CD4-positive, alpha-beta T cell (primary cell): ENCODE measurements around the gene ADARB2. TPM values are rescaled to one million over a fixed set of nuclear protein-coding genes. Genes with fewer than 3 reads are reported as not detected.

Source experiments
- ATAC-seq: fragments of 200-7000 bp; cut with Tn5 transposase; one replicate; pipeline ENCODE4 v1.10.0; 2022; ENCODE audit warnings: mild to moderate bottlenecking; ENCODE audit not compliant: poor library complexity
- CTCF ChIA-PET: fragments of 350-600 bp; sonication (Branson Sonifier 250); formaldehyde crosslinking; loops from one replicate; lab custom pipeline; 2021; ENCODE audit warnings: antibody characterized with exemption, inconsistent platforms; lab: Charles Lee
- POLR2A ChIA-PET: fragments of 350-600 bp; sonication (Branson Sonifier 250); formaldehyde crosslinking; loops from one replicate; lab custom pipeline; 2021; ENCODE audit warnings: antibody characterized with exemption, inconsistent platforms; lab: Charles Lee
- DNase-seq, 14 experiments: peaks; one replicate each; pipeline ENCODE4 v3.0.0-alpha.2; 2013 to 2020; ENCODE audit warnings: mixed read lengths in 2 of 14
- H3K27ac ChIP-seq, 2 donors: one replicate each; pipeline versions ENCODE4 v1.5.1 to v1.7.0; 2013; ENCODE audit warnings: low read length in 2 of 2, low read depth in 1 of 2, mild to moderate bottlenecking in 1 of 2
- H3K27me3 ChIP-seq, 2 experiments: 1 replicate in 1 of 2; 2 replicates in 1 of 2; pipeline versions ENCODE4 v1.6.1 to v1.7.0; 2013; ENCODE audit warnings: low read length in 2 of 2, control low read depth in 1 of 2, mild to moderate bottlenecking in 1 of 2, moderate library complexity in 1 of 2; ENCODE audit not compliant: insufficient read depth in 2 of 2, control insufficient read depth in 1 of 2
- H3K36me3 ChIP-seq: one replicate; pipeline ENCODE4 v1.6.1; 2013; ENCODE audit warnings: low read length, control low read depth; ENCODE audit not compliant: insufficient read depth
- H3K4me1 ChIP-seq: one replicate; pipeline ENCODE4 v1.6.1; 2013; ENCODE audit warnings: low read length, control low read depth; ENCODE audit not compliant: insufficient read depth
- H3K4me3 ChIP-seq: one replicate; pipeline ENCODE4 v1.5.1; 2013; ENCODE audit warnings: mild to moderate bottlenecking, low read length, moderate library complexity
- H3K9me3 ChIP-seq, 2 experiments: 1 replicate in 1 of 2; 2 replicates in 1 of 2; pipeline versions ENCODE4 v1.6.1 to v1.7.0; 2013; ENCODE audit warnings: low read length in 2 of 2, mild to moderate bottlenecking in 2 of 2, control low read depth in 1 of 2, moderate library complexity in 1 of 2; ENCODE audit not compliant: control insufficient read depth in 1 of 2, insufficient read depth in 1 of 2
- H3K27ac Mint-ChIP-seq: one replicate; pipeline ENCODE4 v1.8.0; 2020; ENCODE audit warnings: mixed read lengths
- H3K27me3 Mint-ChIP-seq: one replicate; pipeline ENCODE4 v1.8.0; 2021; ENCODE audit warnings: mixed read lengths
- H3K36me3 Mint-ChIP-seq: one replicate; pipeline ENCODE4 v1.8.0; 2021; ENCODE audit warnings: low read depth, mixed read lengths
- H3K4me1 Mint-ChIP-seq: one replicate; pipeline ENCODE4 v1.8.0; 2021; ENCODE audit warnings: low read depth, mixed read lengths
- H3K4me3 Mint-ChIP-seq: one replicate; pipeline ENCODE4 v1.8.0; 2020; ENCODE audit warnings: mild to moderate bottlenecking, mixed read lengths
- H3K9me3 Mint-ChIP-seq: one replicate; pipeline ENCODE4 v1.8.0; 2020; ENCODE audit warnings: mixed read lengths
- intact Hi-C, 2 experiments: fragments of 100-400 bp; cut with DNase I in 1 of 2; cut with micrococcal nuclease in 1 of 2; formaldehyde crosslinking; loops; one replicate each; pipeline versions ENCODE4 v1.15.1 to v1.9.0; 2023 to 2025; cut with DNase I, micrococcal nuclease
- total RNA-seq, 174 experiments: library from RNA in 2 of 174; stranded (reverse) in 2 of 174; gene quantifications; one replicate each; pipeline ENCODE4 v1.2.3 and lab custom pipeline; 2021 to 2026
- TF ChIP-seq, protein P1 (sequence below): fragments of 200-600 bp; IDR thresholded peaks from one replicate; pipeline ENCODE4 v1.8.0; 2022; ENCODE audit warnings: antibody characterized with exemption, mild to moderate bottlenecking

Gene ADARB2
- total RNA-seq, 2 experiments from 2014 or later: 0.14 TPM; not detected in 1

DNA sequence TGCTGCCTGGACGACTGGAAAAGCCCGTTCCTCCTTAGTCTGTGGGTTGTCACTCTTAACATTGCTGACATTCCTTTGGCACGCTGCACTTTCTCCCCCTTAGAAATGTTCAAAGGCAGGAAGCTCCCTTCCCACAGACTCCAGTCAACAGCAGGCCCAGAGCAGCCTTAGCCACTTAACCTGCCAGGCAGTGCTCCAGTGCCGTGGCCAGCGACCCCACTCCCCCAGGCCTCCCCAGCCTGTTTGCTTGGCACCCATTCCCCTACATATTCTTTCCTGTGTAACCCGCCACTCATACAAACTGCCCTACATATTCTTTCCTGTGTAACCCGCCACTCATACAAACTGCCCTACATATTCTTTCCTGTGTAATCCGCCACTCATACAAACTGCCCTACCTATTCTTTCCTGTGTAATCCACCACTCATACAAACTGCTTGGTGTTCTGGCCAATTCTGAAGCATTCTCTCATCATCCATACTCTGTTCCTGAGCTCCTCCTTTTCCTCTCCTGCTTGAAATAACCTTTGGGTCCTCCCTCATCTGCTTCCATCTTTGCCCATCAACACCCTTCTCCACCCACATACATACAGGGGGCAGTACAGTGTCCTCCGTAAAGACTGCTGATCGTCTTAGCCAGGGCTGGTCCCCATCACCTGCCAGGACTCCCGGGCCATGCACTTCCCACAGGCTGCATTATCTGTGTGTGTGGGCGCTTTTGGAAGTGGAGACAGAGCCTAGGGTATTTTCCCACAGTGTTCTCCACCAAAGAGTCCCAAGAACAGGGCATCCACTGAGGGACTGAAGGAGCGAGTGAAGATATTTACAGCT lies 57.3 kb downstream of the ADARB2 start:
- H3K27ac Mint-ChIP-seq: no peak overlapping the region
- H3K27me3 Mint-ChIP-seq: peaks cover 13% of the 10 kb centered on the region
- intact Hi-C loops: no loop called here

DNA sequence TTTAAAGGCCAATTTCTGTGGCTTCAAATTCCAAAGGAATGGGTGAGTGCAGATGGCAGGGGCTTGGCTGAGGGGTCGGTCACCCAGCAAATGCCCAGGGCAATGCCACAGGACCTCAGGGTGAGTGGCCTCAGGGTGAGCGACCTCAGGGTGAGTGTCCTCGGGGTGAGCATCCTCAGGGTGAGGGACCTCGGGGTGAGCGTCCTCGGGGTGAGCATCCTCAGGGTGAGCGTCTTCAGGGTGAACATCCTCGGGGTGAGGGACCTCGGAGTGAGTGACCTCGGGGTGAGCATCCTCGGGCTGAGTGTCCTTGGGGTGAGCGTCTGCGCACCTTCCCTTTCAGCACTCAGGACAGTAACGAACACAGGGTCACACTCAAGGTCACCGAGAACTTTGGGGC lies 59.2 kb downstream of the ADARB2 start:
- CTCF ChIA-PET: no interaction called here
- Histone ChIP-seq H3K36me3 (no peaks in the 10 kb centered on the region), H3K4me1 (peaks cover 13% of the 10 kb centered on the region), H3K9me3 (no peaks in the 10 kb centered on the region), H3K27ac (no peak overlapping the region), H3K4me3 (no peak overlapping the region), H3K27me3 (no peaks in the 10 kb centered on the region)
- no peak overlapping the region for H3K27ac Mint-ChIP-seq
- TF ChIP-seq, protein P1, sequence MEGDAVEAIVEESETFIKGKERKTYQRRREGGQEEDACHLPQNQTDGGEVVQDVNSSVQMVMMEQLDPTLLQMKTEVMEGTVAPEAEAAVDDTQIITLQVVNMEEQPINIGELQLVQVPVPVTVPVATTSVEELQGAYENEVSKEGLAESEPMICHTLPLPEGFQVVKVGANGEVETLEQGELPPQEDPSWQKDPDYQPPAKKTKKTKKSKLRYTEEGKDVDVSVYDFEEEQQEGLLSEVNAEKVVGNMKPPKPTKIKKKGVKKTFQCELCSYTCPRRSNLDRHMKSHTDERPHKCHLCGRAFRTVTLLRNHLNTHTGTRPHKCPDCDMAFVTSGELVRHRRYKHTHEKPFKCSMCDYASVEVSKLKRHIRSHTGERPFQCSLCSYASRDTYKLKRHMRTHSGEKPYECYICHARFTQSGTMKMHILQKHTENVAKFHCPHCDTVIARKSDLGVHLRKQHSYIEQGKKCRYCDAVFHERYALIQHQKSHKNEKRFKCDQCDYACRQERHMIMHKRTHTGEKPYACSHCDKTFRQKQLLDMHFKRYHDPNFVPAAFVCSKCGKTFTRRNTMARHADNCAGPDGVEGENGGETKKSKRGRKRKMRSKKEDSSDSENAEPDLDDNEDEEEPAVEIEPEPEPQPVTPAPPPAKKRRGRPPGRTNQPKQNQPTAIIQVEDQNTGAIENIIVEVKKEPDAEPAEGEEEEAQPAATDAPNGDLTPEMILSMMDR: no peak
- H3K27me3 Mint-ChIP-seq: peaks cover 18% of the 10 kb centered on the region
- POLR2A ChIA-PET: no interaction called here
- DNase-seq: no peak
- intact Hi-C loops: no loop called here
- H3K4me3 Mint-ChIP-seq: no peak overlapping the region
- H3K9me3 Mint-ChIP-seq: no peaks in the 10 kb centered on the region
- ATAC-seq: no peak
- no peaks in the 10 kb centered on the region for H3K4me1 Mint-ChIP-seq
- H3K36me3 Mint-ChIP-seq: no peaks in the 10 kb centered on the region

More for the DNA sequence above, 57.3 kb downstream of the ADARB2 start:
- Mint-ChIP-seq H3K4me3 (peak overlapping the region; percentile 38), H3K36me3 (no peaks in the 10 kb centered on the region), H3K9me3 (no peaks in the 10 kb centered on the region), H3K4me1 (no peaks in the 10 kb centered on the region)
- Histone ChIP-seq H3K4me3 (no peak overlapping the region), H3K27me3 (peaks cover 0 to 2% of the 10 kb centered on the region in 2 experiments), H3K4me1 (peaks cover 13% of the 10 kb centered on the region), H3K27ac (no peak overlapping the region), H3K36me3 (no peaks in the 10 kb centered on the region), H3K9me3 (no peaks in the 10 kb centered on the region)
- TF ChIP-seq, protein P1: no peak
- ATAC-seq (no peak), DNase-seq (peak in 1 of 14 experiments; percentile 3)
- CTCF ChIA-PET: no interaction called here
- POLR2A ChIA-PET: no interaction called here

DNA sequence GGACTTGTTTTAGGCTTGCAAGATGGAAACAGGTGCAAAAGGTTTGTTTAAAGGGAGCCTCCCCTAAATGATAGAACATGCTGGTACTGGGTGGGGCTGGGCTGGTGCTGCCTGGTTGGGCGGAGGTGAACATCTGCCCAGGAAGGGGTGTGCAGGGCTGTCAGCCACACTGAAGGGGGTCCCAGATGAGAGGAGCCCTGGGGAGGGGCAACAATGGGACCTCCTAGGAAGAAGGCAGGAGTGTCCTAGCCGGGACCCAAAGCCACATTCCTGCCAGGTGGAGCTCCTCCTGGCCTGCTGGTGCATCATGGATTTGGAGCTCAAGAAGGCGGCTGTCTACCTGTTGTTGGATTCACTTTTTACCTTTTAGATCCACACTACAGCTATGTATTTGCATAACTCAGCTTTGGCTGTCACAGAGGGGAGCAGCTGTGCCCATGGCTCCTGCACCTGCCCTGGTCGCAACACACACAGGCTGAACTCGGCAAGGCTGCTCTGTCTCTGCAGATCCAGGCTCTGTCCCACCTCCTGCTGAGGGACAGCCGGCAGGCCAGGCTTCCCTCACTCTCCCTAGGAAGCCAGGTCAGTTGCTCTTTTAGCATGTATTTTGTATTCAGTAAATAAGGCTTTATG lies 59.9 kb downstream of the ADARB2 start:
- ChIA-PET CTCF (no interaction called here), POLR2A (no interaction called here)
- Histone ChIP-seq H3K27ac (no peak overlapping the region), H3K4me3 (no peak overlapping the region), H3K27me3 (no peaks in the 10 kb centered on the region), H3K9me3 (no peaks in the 10 kb centered on the region), H3K36me3 (no peaks in the 10 kb centered on the region), H3K4me1 (peaks cover 13% of the 10 kb centered on the region)
- peaks cover 18% of the 10 kb centered on the region for H3K27me3 Mint-ChIP-seq
- no peak overlapping the region for H3K27ac Mint-ChIP-seq
- TF ChIP-seq, protein P1: no peak
- H3K4me1 Mint-ChIP-seq: no peaks in the 10 kb centered on the region
- DNase-seq (no peak), ATAC-seq (no peak)
- no peak overlapping the region for H3K4me3 Mint-ChIP-seq
- no peaks in the 10 kb centered on the region for H3K9me3 Mint-ChIP-seq
- intact Hi-C loops: no loop called here
- H3K36me3 Mint-ChIP-seq: no peaks in the 10 kb centered on the region
